Measurements from ENCODE around the gene MAST3. TPM values are rescaled to one million over a fixed set of nuclear protein-coding genes. Genes with fewer than 3 reads are reported as not detected.

MAST3 gene
- total and polyA plus RNA-seq, 7 experiments from 2014 or later = 10.2 to 58.7 (median 37.4) TPM

DNA sequence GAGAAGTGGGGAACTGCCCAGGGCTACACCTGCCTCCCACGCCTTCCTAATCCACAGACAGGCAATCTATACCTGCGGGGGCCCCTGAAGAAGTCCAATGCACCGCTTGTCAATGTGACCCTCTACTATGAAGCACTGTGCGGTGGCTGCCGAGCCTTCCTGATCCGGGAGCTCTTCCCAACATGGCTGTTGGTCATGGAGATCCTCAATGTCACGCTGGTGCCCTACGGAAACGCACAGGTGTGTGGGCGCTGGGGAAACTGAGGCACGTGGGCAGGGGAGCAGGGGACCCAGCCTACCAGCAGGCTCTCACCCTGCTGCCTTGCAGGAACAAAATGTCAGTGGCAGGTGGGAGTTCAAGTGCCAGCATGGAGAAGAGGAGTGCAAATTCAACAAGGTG, 77.4 kb downstream of the MAST3 start:
- H3K36me3 Mint-ChIP-seq = peaks cover 0 to 25% (median 0%) of the 10 kb centered on the region in 5 donors
- no peaks in the 10 kb centered on the region for H3K36me3 ChIP-seq (ENCODE audit: control insufficient read depth in 2 of 3, insufficient read depth in 3 of 3, low read length in 3 of 3)
- intact Hi-C loops (cut with micrococcal nuclease) = loop anchor here in 1 of 2 donors (1.0 kb wide), 1 partner anchor 17 kb away; no protein-coding TSS in a partner anchor
- H3K4me1 Mint-ChIP-seq = peaks cover 0 to 29% (median 9%) of the 10 kb centered on the region in 7 donors
- peak overlapping the region in 9 of 10 donors; percentile 9 to 94 (median 38) for H3K4me3 Mint-ChIP-seq
- ChIA-PET CTCF (interaction anchor here (0.9 to 2.1 kb wide), 2 partner anchors 13 to 17 kb away, joined by 3 to 4 read pairs; no protein-coding TSS in a partner anchor), POLR2A (interaction anchor here (0.8 to 1.6 kb wide), 3 partner anchors 10 to 57 kb away, joined by 3 to 11 read pairs (median 3); partner anchors contain the start of gene MPV17L2)
- no peak overlapping the region for H3K27ac Mint-ChIP-seq
- no peaks in the 10 kb centered on the region for H3K27me3 Mint-ChIP-seq
- H3K9me3 ChIP-seq (ENCODE audit: control insufficient read depth in 2 of 3, low read length in 3 of 3) = no peaks in the 10 kb centered on the region
- H3K27me3 ChIP-seq (ENCODE audit: control insufficient read depth in 2 of 2, insufficient read depth in 2 of 2, low read length in 2 of 2) = no peaks in the 10 kb centered on the region
- peaks cover 5 to 13% of the 10 kb centered on the region in 2 donors for H3K4me1 ChIP-seq (ENCODE audit: control insufficient read depth in 2 of 2, insufficient read depth in 2 of 2, low read length in 2 of 2)
- ATAC-seq (no peak), DNase-seq (no peak)
- H3K27ac ChIP-seq (ENCODE audit: low read depth, low read length) = no peak overlapping the region
- H3K4me3 ChIP-seq (ENCODE audit: low read length) = no peak overlapping the region
- no peaks in the 10 kb centered on the region for H3K9me3 Mint-ChIP-seq

DNA sequence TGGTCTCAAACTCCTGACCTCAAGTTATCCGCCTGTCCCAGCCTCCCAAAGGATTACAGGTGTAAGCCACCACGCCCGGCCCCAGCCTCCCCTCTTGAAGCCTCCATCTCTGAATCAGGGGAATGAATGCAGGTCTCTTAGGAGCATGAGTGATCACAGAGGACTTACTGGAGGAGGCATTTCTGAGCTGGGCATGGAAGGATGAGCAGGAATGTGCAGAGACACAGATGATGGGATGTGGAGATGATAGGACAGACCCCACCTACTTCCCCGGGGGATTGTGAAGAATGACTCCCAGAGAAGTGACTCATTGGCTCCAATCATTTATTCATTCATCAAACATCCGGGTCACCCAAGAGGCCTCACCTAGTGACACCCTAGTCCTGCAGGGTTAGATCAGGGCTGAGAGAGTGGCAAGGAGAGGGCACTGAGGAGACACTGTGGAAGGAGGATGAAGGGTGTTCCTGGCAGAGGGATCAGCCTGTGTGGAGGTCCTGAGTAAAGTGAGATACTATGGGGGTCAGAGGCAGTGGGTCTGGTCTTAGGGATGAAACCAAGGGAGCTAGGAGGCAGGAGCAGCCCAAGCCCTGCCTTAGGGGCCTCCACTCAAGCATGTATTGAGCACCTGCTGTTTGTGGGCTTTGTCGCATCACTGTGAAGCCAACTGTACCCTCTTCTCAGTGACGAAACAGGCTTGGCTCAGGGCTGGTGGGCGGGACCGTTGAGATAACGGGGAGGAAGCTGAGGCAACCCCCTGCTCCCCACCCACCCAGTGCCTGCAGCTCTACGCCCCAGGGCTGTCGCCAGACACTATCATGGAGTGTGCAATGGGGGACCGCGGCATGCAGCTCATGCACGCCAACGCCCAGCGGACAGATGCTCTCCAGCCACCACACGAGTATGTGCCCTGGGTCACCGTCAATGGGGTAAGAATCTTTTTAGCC, 79.1 kb downstream of the MAST3 start:
- ChIA-PET CTCF (interaction anchor here (0.7 to 2.1 kb wide), 4 partner anchors 8 to 239 kb away, joined by 4 to 5 read pairs (median 4); no protein-coding TSS in a partner anchor), POLR2A (interaction anchor here (0.8 to 2.1 kb wide), 2 partner anchors 14 to 15 kb away, joined by 6 to 7 read pairs; no protein-coding TSS in a partner anchor)
- DNase-seq = no peak
- Histone ChIP-seq H3K4me3 (ENCODE audit: low read length) (no peak overlapping the region), H3K27ac (ENCODE audit: low read depth, low read length) (no peak overlapping the region), H3K27me3 (ENCODE audit: control insufficient read depth in 2 of 2, insufficient read depth in 2 of 2, low read length in 2 of 2) (no peaks in the 10 kb centered on the region), H3K36me3 (ENCODE audit: control insufficient read depth in 2 of 3, insufficient read depth in 3 of 3, low read length in 3 of 3) (no peaks in the 10 kb centered on the region), H3K4me1 (ENCODE audit: control insufficient read depth in 2 of 2, insufficient read depth in 2 of 2, low read length in 2 of 2) (peaks cover 5 to 13% of the 10 kb centered on the region in 2 donors), H3K9me3 (ENCODE audit: control insufficient read depth in 2 of 3, low read length in 3 of 3) (no peaks in the 10 kb centered on the region)
- Mint-ChIP-seq H3K4me1 (peaks cover 0 to 27% (median 9%) of the 10 kb centered on the region in 7 donors), H3K27me3 (no peaks in the 10 kb centered on the region), H3K27ac (no peak overlapping the region), H3K36me3 (peaks cover 0 to 25% (median 0%) of the 10 kb centered on the region in 5 donors), H3K9me3 (no peaks in the 10 kb centered on the region), H3K4me3 (peak overlapping the region in 2 of 10 donors; percentile 16 to 23)
- intact Hi-C loops (cut with micrococcal nuclease) = no loop called here
- ATAC-seq = no peak

DNA sequence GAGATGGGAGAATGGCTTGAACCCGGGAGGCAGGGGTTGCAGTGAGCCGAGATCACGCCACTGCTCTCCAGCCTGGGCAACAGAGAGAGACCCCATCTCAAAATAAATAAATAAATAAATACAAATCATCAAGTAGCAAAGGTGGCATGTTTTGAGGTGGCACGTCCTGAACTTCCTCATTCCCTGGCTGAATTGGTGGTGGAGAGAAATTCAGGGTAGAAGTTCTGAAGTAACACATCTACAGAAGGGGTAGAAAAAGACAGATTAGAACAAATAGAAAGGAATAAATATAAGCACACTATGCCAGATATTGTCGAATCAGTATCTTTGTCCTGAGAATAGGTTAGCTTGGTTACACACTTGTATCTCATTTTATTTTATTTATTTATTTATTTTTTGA, 82.4 kb downstream of the MAST3 start:
- Histone ChIP-seq H3K27ac (ENCODE audit: low read depth, low read length) (no peak overlapping the region), H3K4me3 (ENCODE audit: low read length) (no peak overlapping the region), H3K9me3 (ENCODE audit: control insufficient read depth in 2 of 3, low read length in 3 of 3) (no peaks in the 10 kb centered on the region), H3K36me3 (ENCODE audit: control insufficient read depth in 2 of 3, insufficient read depth in 3 of 3, low read length in 3 of 3) (no peaks in the 10 kb centered on the region), H3K4me1 (ENCODE audit: control insufficient read depth in 2 of 2, insufficient read depth in 2 of 2, low read length in 2 of 2) (no peaks in the 10 kb centered on the region), H3K27me3 (ENCODE audit: control insufficient read depth in 2 of 2, insufficient read depth in 2 of 2, low read length in 2 of 2) (no peaks in the 10 kb centered on the region)
- CTCF ChIA-PET = interaction anchor here (1.3 kb wide), 1 partner anchor 15 kb away, joined by 3 read pairs; no protein-coding TSS in a partner anchor
- POLR2A ChIA-PET = no interaction called here
- intact Hi-C loops (cut with micrococcal nuclease) = no loop called here
- DNase-seq (no peak), ATAC-seq (no peak)
- Mint-ChIP-seq H3K27ac (peak overlapping the region in 1 of 9 donors; percentile 55), H3K27me3 (no peaks in the 10 kb centered on the region), H3K9me3 (no peaks in the 10 kb centered on the region), H3K36me3 (peaks cover 0 to 22% (median 0%) of the 10 kb centered on the region in 5 donors), H3K4me3 (no peak overlapping the region), H3K4me1 (peaks cover 0 to 6% (median 0%) of the 10 kb centered on the region in 7 donors)

DNA sequence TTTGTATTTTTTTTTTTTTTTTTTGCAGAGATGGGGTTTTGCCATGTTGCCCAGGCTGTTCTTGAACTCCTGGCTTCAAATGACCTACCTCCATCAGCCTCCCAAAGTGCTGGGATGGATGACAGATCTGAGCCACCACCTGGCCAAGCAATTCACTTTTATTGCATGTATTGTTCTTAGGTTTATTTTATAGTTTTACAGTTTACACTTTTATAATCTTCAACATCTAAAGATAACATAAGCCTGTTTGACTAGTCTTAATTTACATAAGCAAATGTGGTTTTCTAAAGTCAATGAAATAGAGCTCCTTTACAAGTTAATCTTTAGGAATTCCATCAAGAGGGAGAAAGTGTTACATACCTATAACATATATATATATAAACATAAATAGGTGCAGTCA, 86.0 kb downstream of the MAST3 start:
- ChIA-PET CTCF (no interaction called here), POLR2A (no interaction called here)
- no peaks in the 10 kb centered on the region for H3K9me3 ChIP-seq (ENCODE audit: control insufficient read depth in 2 of 3, low read length in 3 of 3)
- DNase-seq = no peak
- H3K4me3 Mint-ChIP-seq = no peak overlapping the region
- no peak overlapping the region for H3K27ac Mint-ChIP-seq
- intact Hi-C loops (cut with micrococcal nuclease) = no loop called here
- peaks cover 0 to 2% (median 0%) of the 10 kb centered on the region in 5 donors for H3K27me3 Mint-ChIP-seq
- H3K9me3 Mint-ChIP-seq = no peaks in the 10 kb centered on the region
- no peaks in the 10 kb centered on the region for H3K4me1 Mint-ChIP-seq
- H3K4me3 ChIP-seq (ENCODE audit: low read length) = no peak overlapping the region
- H3K27me3 ChIP-seq (ENCODE audit: control insufficient read depth in 2 of 2, insufficient read depth in 2 of 2, low read length in 2 of 2) = no peaks in the 10 kb centered on the region
- no peak for ATAC-seq
- no peak overlapping the region for H3K27ac ChIP-seq (ENCODE audit: low read depth, low read length)
- no peaks in the 10 kb centered on the region for H3K36me3 ChIP-seq (ENCODE audit: control insufficient read depth in 2 of 3, insufficient read depth in 3 of 3, low read length in 3 of 3)
- H3K4me1 ChIP-seq (ENCODE audit: control insufficient read depth in 2 of 2, insufficient read depth in 2 of 2, low read length in 2 of 2) = no peaks in the 10 kb centered on the region
- H3K36me3 Mint-ChIP-seq = peaks cover 0 to 5% (median 0%) of the 10 kb centered on the region in 5 donors

DNA sequence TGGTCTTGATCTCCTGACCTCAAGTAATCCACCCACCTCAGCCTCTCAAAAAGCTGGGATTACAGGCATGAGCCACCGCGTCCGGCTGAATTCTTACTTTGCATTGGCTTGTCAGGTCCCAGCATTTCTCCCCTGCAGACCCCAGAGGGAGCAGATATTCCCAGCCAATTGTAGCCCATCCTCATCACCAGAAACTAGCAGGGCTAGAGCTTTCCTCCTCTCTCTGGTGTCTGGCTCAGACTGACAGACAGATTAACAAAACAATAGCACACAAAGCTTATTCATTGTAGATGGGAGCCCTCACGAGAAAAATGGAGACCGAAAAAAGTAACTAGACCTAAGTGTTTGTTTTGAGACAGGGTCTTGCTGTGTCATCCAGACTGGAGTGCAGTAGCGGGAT, 88.0 kb downstream of the MAST3 start:
- H3K4me3 ChIP-seq (ENCODE audit: low read length) = no peak overlapping the region
- DNase-seq (no peak), ATAC-seq (no peak)
- no peaks in the 10 kb centered on the region for H3K27me3 ChIP-seq (ENCODE audit: control insufficient read depth in 2 of 2, insufficient read depth in 2 of 2, low read length in 2 of 2)
- H3K9me3 ChIP-seq (ENCODE audit: control insufficient read depth in 2 of 3, low read length in 3 of 3) = no peaks in the 10 kb centered on the region
- ChIA-PET CTCF (interaction anchor here (0.7 kb wide), 1 partner anchor 10 kb away, joined by 4 read pairs; no protein-coding TSS in a partner anchor), POLR2A (interaction anchor here (0.7 kb wide), 1 partner anchor 598 kb away, joined by 3 read pairs; no protein-coding TSS in a partner anchor)
- H3K36me3 Mint-ChIP-seq = no peaks in the 10 kb centered on the region
- no peak overlapping the region for H3K27ac ChIP-seq (ENCODE audit: low read depth, low read length)
- intact Hi-C loops (cut with micrococcal nuclease) = no loop called here
- peaks cover 0 to 2% (median 0%) of the 10 kb centered on the region in 5 donors for H3K27me3 Mint-ChIP-seq
- H3K9me3 Mint-ChIP-seq = no peaks in the 10 kb centered on the region
- no peaks in the 10 kb centered on the region for H3K4me1 Mint-ChIP-seq
- H3K27ac Mint-ChIP-seq = no peak overlapping the region
- no peaks in the 10 kb centered on the region for H3K36me3 ChIP-seq (ENCODE audit: control insufficient read depth in 2 of 3, insufficient read depth in 3 of 3, low read length in 3 of 3)
- no peaks in the 10 kb centered on the region for H3K4me1 ChIP-seq (ENCODE audit: control insufficient read depth in 2 of 2, insufficient read depth in 2 of 2, low read length in 2 of 2)
- H3K4me3 Mint-ChIP-seq = no peak overlapping the region

DNA sequence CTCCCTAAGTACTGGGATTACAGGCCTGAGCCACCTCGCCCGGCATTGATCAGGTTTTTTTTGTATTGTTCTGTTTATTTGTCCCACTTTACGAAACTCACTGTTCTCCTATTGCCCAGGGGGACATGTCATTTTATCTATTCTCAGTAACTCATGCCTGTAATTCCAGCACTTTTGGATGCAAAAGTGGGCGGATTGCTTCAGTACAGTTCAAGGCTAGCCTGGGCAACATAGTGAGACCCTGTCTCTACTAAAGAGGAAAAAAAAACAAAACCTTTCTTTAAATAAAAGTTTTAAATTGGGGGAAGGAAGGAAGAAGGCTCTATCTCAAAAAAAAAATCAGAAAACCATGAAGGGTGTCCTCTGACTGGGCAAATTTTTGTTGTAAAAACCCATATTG, 92.7 kb downstream of the MAST3 start:
- peaks cover 9 to 12% of the 10 kb centered on the region in 2 donors for H3K4me1 ChIP-seq (ENCODE audit: control insufficient read depth in 2 of 2, insufficient read depth in 2 of 2, low read length in 2 of 2)
- ChIA-PET POLR2A (interaction anchor here (0.7 to 0.9 kb wide), 2 partner anchors 13 to 342 kb away, joined by 4 to 6 read pairs; no protein-coding TSS in a partner anchor), CTCF (interaction anchor here (0.7 to 3.9 kb wide), 2 partner anchors 61 to 198 kb away, joined by 4 to 38 read pairs; no protein-coding TSS in a partner anchor)
- H3K27me3 ChIP-seq (ENCODE audit: control insufficient read depth in 2 of 2, insufficient read depth in 2 of 2, low read length in 2 of 2) = no peaks in the 10 kb centered on the region
- Mint-ChIP-seq H3K36me3 (no peaks in the 10 kb centered on the region), H3K4me1 (peaks cover 11 to 29% (median 21%) of the 10 kb centered on the region in 7 donors), H3K27me3 (peaks cover 0 to 6% (median 0%) of the 10 kb centered on the region in 5 donors), H3K9me3 (peaks cover 0 to 4% (median 0%) of the 10 kb centered on the region in 11 donors), H3K4me3 (no peak overlapping the region), H3K27ac (no peak overlapping the region)
- no peaks in the 10 kb centered on the region for H3K9me3 ChIP-seq (ENCODE audit: control insufficient read depth in 2 of 3, low read length in 3 of 3)
- DNase-seq = no peak
- intact Hi-C loops (cut with micrococcal nuclease) = no loop called here
- no peak for ATAC-seq
- no peak overlapping the region for H3K4me3 ChIP-seq (ENCODE audit: low read length)
- H3K27ac ChIP-seq (ENCODE audit: low read depth, low read length) = no peak overlapping the region
- no peaks in the 10 kb centered on the region for H3K36me3 ChIP-seq (ENCODE audit: control insufficient read depth in 2 of 3, insufficient read depth in 3 of 3, low read length in 3 of 3)
